Activated naive CD4-positive, alpha-beta T cell treated with anti-CD3 and anti-CD28 coated beads, Interleukin-2, amount 50 U/mL, for 16 hours (primary cell): Measurements from ENCODE around the gene DCD.
A peak's percentile ranks its signal among the peaks of the same experiment; 100 is the strongest.

ENCODE experiments used
- DNase-seq: peaks from one replicate; pipeline ENCODE4 v3.0.0-alpha.2; 2020

DCD gene

GRCh38 chr12:54605138-54605970, 42.8 kb downstream of the DCD start:
- DNase-seq, result no peak

- DNase-seq, result no peak
These were observed 43.7 kb downstream of the DCD start for GRCh38 chr12:54604436-54604835.

- DNase-seq, result no peak
These were observed 44.3 kb downstream of the DCD start for GRCh38 chr12:54603872-54604271.

GRCh38 chr12:54603173-54603814, 44.9 kb downstream of the DCD start:
- peak; percentile 61 for DNase-seq

GRCh38 chr12:54602661-54603060, 45.5 kb downstream of the DCD start:
- DNase-seq, result no peak

- no peak for DNase-seq
These were observed 46.3 kb downstream of the DCD start for GRCh38 chr12:54601841-54602240.

GRCh38 chr12:54598970-54599369, 49.2 kb downstream of the DCD start:
- no peak for DNase-seq

- peak; percentile 53 for DNase-seq
These were observed 51.6 kb downstream of the DCD start for GRCh38 chr12:54596526-54596946.

GRCh38 chr12:54595471-54595870, 52.7 kb downstream of the DCD start:
- no peak for DNase-seq
